ENCODE results near the gene OR5B3.

OR5B3 gene

GRCh38 chr11:58390551-58391063, 16.1 kb downstream of the OR5B3 start:
- H3K36me3 Mint-ChIP-seq, result peaks cover 2 to 7% of the 10 kb centered on the region in 2 donors
- no peak for DNase-seq
- peaks cover 3 to 4% of the 10 kb centered on the region in 2 donors for H3K4me1 Mint-ChIP-seq
- no peak overlapping the region for H3K4me3 Mint-ChIP-seq
- no peak for ATAC-seq (replicated peaks)
- H3K9me3 Mint-ChIP-seq, result peaks cover 11 to 13% of the 10 kb centered on the region in 2 donors
- no peak overlapping the region for H3K27ac Mint-ChIP-seq
- H3K27me3 Mint-ChIP-seq, result peaks cover 6% of the 10 kb centered on the region in 2 donors

GRCh38 chr11:58358969-58359368, 47.7 kb downstream of the OR5B3 start, which contains the start of gene OR5B17:
Gene OR5B17 (minus strand): TSS chr11:58359069. CDS start chr11:58359069, 0 bp downstream.
- no peaks in the 10 kb centered on the region for H3K36me3 Mint-ChIP-seq
- ATAC-seq (replicated peaks), result no peak
- peaks cover 10 to 23% of the 10 kb centered on the region in 2 donors for H3K27me3 Mint-ChIP-seq
- no peak for DNase-seq
- H3K4me3 Mint-ChIP-seq, result no peak within 1 kb of the TSS
- no peaks in the 10 kb centered on the region for H3K9me3 Mint-ChIP-seq
- H3K27ac Mint-ChIP-seq, result no peak within 1 kb of the TSS
- H3K4me1 Mint-ChIP-seq, result no peaks in the 10 kb centered on the region

DNA sequence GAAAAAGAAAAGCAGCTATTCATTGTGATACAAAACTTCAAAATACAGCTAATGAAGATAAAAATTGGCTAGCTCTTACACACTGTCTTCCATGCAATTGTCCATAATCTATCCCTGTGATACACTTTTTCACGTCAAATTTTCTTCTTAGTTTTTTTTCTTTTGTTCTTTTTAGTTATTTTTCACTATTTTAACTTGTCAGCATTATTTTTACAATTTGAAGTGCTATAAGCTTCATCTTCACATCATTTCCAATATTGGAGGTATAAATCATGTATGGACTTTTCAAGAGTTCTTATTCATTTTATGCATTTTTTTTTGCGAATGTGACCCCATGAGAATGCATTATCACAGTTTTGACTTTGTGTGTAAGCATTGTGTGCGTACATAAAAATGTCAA, 51.9 kb downstream of the OR5B3 start:
- Mint-ChIP-seq H3K27me3 (peaks cover 20 to 23% of the 10 kb centered on the region in 2 donors), H3K36me3 (no peaks in the 10 kb centered on the region), H3K4me1 (no peaks in the 10 kb centered on the region), H3K9me3 (no peaks in the 10 kb centered on the region), H3K27ac (no peak overlapping the region), H3K4me3 (no peak overlapping the region)
- no peak for DNase-seq
- ATAC-seq (replicated peaks), result no peak
